SK-N-SH (cell line): ENCODE data around the gene VPS51. TPM values are rescaled to one million over a fixed set of nuclear protein-coding genes. Genes with fewer than 3 reads are reported as not detected.
A peak's percentile ranks its signal among the peaks of the same experiment; 100 is the strongest.

Source experiments
- CTCF ChIA-PET: fragments of 300-600, 350-600 bp; formaldehyde crosslinking; extraction: SDS; loops from one replicate; lab custom pipeline; 2021; lab: Yijun Ruan, JAX
- POLR2A ChIA-PET: fragments of 350-600 bp; sonication (Branson Sonifier 250); formaldehyde crosslinking; extraction: SDS; loops from one replicate; lab custom pipeline; 2020; ENCODE audit warnings: antibody characterized with exemption, inconsistent platforms; lab: Yijun Ruan, JAX
- DNase-seq: peaks from one replicate; pipeline ENCODE4 v3.0.0; 2012
- H2AFZ ChIP-seq: fragments of 200-600 bp; sonication (generic); 2 replicates; pipeline ENCODE4 v1.8.1; 2016; ENCODE audit warnings: antibody characterized with exemption, mild to moderate bottlenecking, low read depth
- H3F3A ChIP-seq: fragments of 200-600 bp; sonication (generic); replicated peaks from 2 replicates; pipeline ENCODE3; 2016; ENCODE audit warnings: antibody characterized with exemption, mild to moderate bottlenecking; ENCODE audit not compliant: insufficient read depth
- H3K27ac ChIP-seq, 2 experiments: fragments of 200-500 bp in 1 of 2; fragments of 200-600 bp in 1 of 2; sonication (Bioruptor generic) in 1 of 2; sonication (generic), shearing (Covaris generic) in 1 of 2; 2 replicates each; pipeline versions ENCODE4 v1.5.1 to v1.6.1; 2014 to 2016; ENCODE audit warnings: low read depth in 2 of 2, inconsistent platforms in 1 of 2, low read length in 1 of 2, mild to moderate bottlenecking in 1 of 2, mixed read lengths in 1 of 2
- H3K27me3 ChIP-seq: fragments of 200-600 bp; sonication (generic), shearing (Covaris generic); 2 replicates; pipeline ENCODE4 v1.6.1; 2016; ENCODE audit warnings: mixed run types; ENCODE audit not compliant: insufficient read depth
- H3K36me3 ChIP-seq, 2 experiments: fragments of 200-500 bp in 1 of 2; fragments of 200-600 bp in 1 of 2; sonication (Bioruptor generic) in 1 of 2; sonication (generic) in 1 of 2; replicated peaks in 1 of 2; 2 replicates each; pipeline versions ENCODE3 to v1.5.1; 2014 to 2016; ENCODE audit warnings: low read length in 1 of 2, mild to moderate bottlenecking in 1 of 2; ENCODE audit not compliant: insufficient read depth in 2 of 2, control insufficient read depth in 1 of 2
- H3K4me1 ChIP-seq, 2 experiments: fragments of 200-500 bp in 1 of 2; fragments of 200-600 bp in 1 of 2; sonication (Bioruptor generic) in 1 of 2; sonication (generic), shearing (Covaris generic) in 1 of 2; 2 replicates each; pipeline versions ENCODE4 v1.5.1 to v1.6.1; 2014 to 2016; ENCODE audit warnings: low read depth in 1 of 2, low read length in 1 of 2, mixed run types in 1 of 2; ENCODE audit not compliant: insufficient read depth in 2 of 2, control insufficient read depth in 1 of 2
- H3K4me2 ChIP-seq: fragments of 200-600 bp; sonication (generic), shearing (Covaris generic); 2 replicates; pipeline ENCODE4 v1.6.1; 2017; ENCODE audit warnings: mixed run types
- H3K4me3 ChIP-seq, 2 experiments: fragments of 200-500 bp in 1 of 2; fragments of 200-600 bp in 1 of 2; sonication (Bioruptor generic) in 1 of 2; sonication (generic), shearing (Covaris generic) in 1 of 2; 2 replicates each; pipeline versions ENCODE4 v1.5.1 to v1.8.1; 2014 to 2016; ENCODE audit warnings: low read depth in 2 of 2, inconsistent platforms in 1 of 2, low read length in 1 of 2, mild to moderate bottlenecking in 1 of 2, mixed read lengths in 1 of 2, moderate library complexity in 1 of 2
- H3K79me2 ChIP-seq: fragments of 200-600 bp; sonication (generic); 2 replicates; pipeline ENCODE4 v1.8.1; 2017; ENCODE audit warnings: mild to moderate bottlenecking; ENCODE audit not compliant: insufficient read depth
- H3K9ac ChIP-seq: fragments of 200-600 bp; sonication (generic); 2 replicates; pipeline ENCODE4 v1.6.1; 2017; ENCODE audit warnings: mixed run types
- H3K9me2 ChIP-seq: fragments of 200-600 bp; sonication (generic); 2 replicates; pipeline ENCODE4 v1.6.1; 2017; ENCODE audit warnings: mixed run types
- H3K9me3 ChIP-seq: fragments of 200-600 bp; sonication (generic); 2 replicates; pipeline ENCODE4 v1.6.1; 2017; ENCODE audit warnings: mixed run types, mild to moderate bottlenecking, moderate library complexity
- H4K20me1 ChIP-seq: fragments of 200-600 bp; sonication (generic); 2 replicates; pipeline ENCODE4 v1.6.1; 2017; ENCODE audit warnings: mild to moderate bottlenecking, mixed run types; ENCODE audit not compliant: insufficient read depth
- ELF1 ChIP-seq: IDR thresholded peaks from 2 replicates; pipeline ENCODE4 v1.4.0; 2012
- FOSL2 ChIP-seq: IDR thresholded peaks from 2 replicates; pipeline ENCODE4 v1.4.0; 2012; ENCODE audit warnings: low read depth, mild to moderate bottlenecking, moderate library complexity, borderline replicate concordance
- FOXJ3 ChIP-seq: sonication (generic); formaldehyde crosslinking; IDR thresholded peaks from 2 replicates; pipeline ENCODE4 v1.5.1; 2020; ENCODE audit warnings: mild to moderate bottlenecking, missing genetic modification reagents
- GABPA ChIP-seq: IDR thresholded peaks from 2 replicates; pipeline ENCODE4 v1.4.0; 2012; ENCODE audit warnings: low read depth, mild to moderate bottlenecking
- MXI1 ChIP-seq: IDR thresholded peaks from 2 replicates; pipeline ENCODE4 v1.6.1; 2012; ENCODE audit warnings: mild to moderate bottlenecking, low read depth, low read length, improper control_type of control experiment
- NRF1 ChIP-seq: IDR thresholded peaks from 2 replicates; pipeline ENCODE4 v1.6.1; 2012; ENCODE audit warnings: low read depth, mild to moderate bottlenecking, low read length
- RAD21 ChIP-seq: IDR thresholded peaks from 2 replicates; pipeline ENCODE4 v1.6.1; 2012; ENCODE audit warnings: mild to moderate bottlenecking, low read length
- RFX5 ChIP-seq: IDR thresholded peaks from 2 replicates; pipeline ENCODE4 v1.6.1; 2012; ENCODE audit warnings: mild to moderate bottlenecking, improper control_type of control experiment, low read length
- SIN3A ChIP-seq: IDR thresholded peaks from 2 replicates; pipeline ENCODE4 v1.6.1; 2012; ENCODE audit warnings: low read depth, mild to moderate bottlenecking, low read length, moderate library complexity, borderline replicate concordance
- SMC3 ChIP-seq: IDR thresholded peaks from 2 replicates; pipeline ENCODE4 v1.6.1; 2012; ENCODE audit warnings: low read depth, low read length, improper control_type of control experiment
- TAF1 ChIP-seq: IDR thresholded peaks from 2 replicates; pipeline ENCODE4 v1.6.1; 2012; ENCODE audit warnings: low read depth, mild to moderate bottlenecking, low read length, moderate library complexity, borderline replicate concordance
- WGBS: methylation state at CpG from one replicate; pipeline ENCODE4 v1.1.6; 2017; ENCODE audit warnings: low lambda C conversion rate; 5-methylcytosine and 5-hydroxymethylcytosine counted together
- polyA plus RNA-seq, 3 experiments: library from polyadenylated mRNA; depleted of rRNA; stranded (reverse); fragments of >200 nt; gene quantifications; 2 replicates each; pipeline ENCODE4 v1.2.3, GENCODE V29; 2012
- TF ChIP-seq, protein P1 (sequence below): IDR thresholded peaks from 2 replicates; pipeline ENCODE4; 2012
- TF ChIP-seq, protein P2 (sequence below): fragments of 150-350 bp; IDR thresholded peaks from 2 replicates; pipeline ENCODE4 v1.6.1; 2016; ENCODE audit warnings: mild to moderate bottlenecking, low read depth, low read length
- TF ChIP-seq, protein P3 (sequence below): IDR thresholded peaks from 2 replicates; pipeline ENCODE4 v1.4.0; 2012; ENCODE audit warnings: low read depth, borderline replicate concordance
- TF ChIP-seq, protein P4 (sequence below): fragments of 150-350 bp; IDR thresholded peaks from 2 replicates; pipeline ENCODE4 v1.6.1; 2017; ENCODE audit warnings: antibody characterized with exemption, low read length, low read depth, borderline replicate concordance

VPS51 gene
- polyA plus RNA-seq, 1 of the 3 experiments (the other 2 are of a cell fraction): 59.9 TPM

DNA sequence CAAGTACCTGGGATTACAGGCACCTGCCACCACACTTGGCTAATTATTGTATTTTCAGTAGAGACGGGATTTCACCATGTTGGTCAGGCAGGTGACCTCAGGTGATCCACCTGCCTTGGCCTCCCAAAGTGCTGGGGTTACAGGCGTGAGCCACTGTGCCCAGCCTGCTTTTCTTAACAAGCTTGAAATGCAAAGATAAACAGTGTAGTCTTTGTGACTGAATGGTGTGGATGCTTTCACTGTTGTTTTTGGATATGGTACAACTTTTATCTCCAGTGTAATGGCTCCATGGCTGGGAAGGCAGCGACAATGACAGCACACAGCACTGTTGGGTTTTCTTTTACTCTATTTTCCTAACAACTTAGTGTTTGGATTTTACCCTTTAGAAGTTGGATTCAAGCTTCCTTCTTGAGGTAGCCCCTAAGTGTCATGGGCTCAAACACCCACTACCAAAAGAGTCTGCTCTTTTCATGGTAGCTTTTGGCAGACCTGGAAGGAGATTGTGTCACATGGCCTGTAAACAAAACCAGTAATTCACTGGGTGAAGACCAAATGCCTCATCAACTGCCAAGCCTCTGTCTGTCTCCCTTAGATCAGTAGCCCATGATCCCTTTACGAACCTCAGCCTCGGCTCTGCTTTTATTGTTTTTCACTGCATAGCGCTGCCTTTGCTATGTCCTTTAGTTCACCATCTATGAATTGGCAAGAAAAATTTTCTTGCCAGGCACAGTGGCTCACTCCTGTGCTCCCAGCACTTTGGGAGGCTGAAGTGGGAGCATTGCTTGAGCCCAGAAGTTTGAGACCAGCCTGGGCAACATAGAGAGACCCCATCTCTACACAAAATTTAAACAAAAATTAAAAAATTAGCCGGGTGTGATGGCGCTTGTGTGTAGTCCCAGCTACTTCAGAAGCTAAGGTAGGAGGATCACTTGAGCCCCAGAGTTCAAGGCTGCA, 6.4 kb downstream of the VPS51 start:
- H3K79me2 ChIP-seq: peaks cover 70% of the 10 kb centered on the region
- H3K27ac ChIP-seq: peak overlapping the region in 1 of 2 experiments; percentile 21; a peak in 1 of 4 replicates
- no peaks in the 10 kb centered on the region for H3K9me2 ChIP-seq
- no peaks in the 10 kb centered on the region for H3K9me3 ChIP-seq
- DNase-seq: no peak
- H4K20me1 ChIP-seq: peaks cover 9% of the 10 kb centered on the region
- H3K27me3 ChIP-seq: no peaks in the 10 kb centered on the region
- CTCF ChIA-PET: interaction anchor here (12.6 kb wide), 1 partner anchor 10 kb away, joined by 150 read pairs; the partner anchor contains the start of gene TM7SF2
- POLR2A ChIA-PET: interaction anchor here (0.8 to 2.5 kb wide), 2 partner anchors 9 to 89 kb away, joined by 7 to 8 read pairs; partner anchors contain the start of gene TM7SF2
- no peak overlapping the region for H3K4me2 ChIP-seq
- H3F3A ChIP-seq: no peaks in the 10 kb centered on the region
- no peak overlapping the region for H3K4me3 ChIP-seq
- peaks cover under 1 to 8% of the 10 kb centered on the region in 2 experiments for H3K36me3 ChIP-seq
- no peak overlapping the region for H2AFZ ChIP-seq
- H3K9ac ChIP-seq: no peak overlapping the region
- no peaks in the 10 kb centered on the region; a peak in 1 of 4 replicates for H3K4me1 ChIP-seq
- TF ChIP-seq, protein P1, sequence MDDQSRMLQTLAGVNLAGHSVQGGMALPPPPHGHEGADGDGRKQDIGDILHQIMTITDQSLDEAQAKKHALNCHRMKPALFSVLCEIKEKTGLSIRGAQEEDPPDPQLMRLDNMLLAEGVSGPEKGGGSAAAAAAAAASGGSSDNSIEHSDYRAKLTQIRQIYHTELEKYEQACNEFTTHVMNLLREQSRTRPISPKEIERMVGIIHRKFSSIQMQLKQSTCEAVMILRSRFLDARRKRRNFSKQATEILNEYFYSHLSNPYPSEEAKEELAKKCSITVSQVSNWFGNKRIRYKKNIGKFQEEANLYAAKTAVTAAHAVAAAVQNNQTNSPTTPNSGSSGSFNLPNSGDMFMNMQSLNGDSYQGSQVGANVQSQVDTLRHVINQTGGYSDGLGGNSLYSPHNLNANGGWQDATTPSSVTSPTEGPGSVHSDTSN: no peak
- no peak for TF ChIP-seq MXI1
- TF ChIP-seq SMC3: no peak
- no peak for TF ChIP-seq NRF1
- TF ChIP-seq RFX5: no peak
- TF ChIP-seq TAF1: no peak
- TF ChIP-seq, protein P2, sequence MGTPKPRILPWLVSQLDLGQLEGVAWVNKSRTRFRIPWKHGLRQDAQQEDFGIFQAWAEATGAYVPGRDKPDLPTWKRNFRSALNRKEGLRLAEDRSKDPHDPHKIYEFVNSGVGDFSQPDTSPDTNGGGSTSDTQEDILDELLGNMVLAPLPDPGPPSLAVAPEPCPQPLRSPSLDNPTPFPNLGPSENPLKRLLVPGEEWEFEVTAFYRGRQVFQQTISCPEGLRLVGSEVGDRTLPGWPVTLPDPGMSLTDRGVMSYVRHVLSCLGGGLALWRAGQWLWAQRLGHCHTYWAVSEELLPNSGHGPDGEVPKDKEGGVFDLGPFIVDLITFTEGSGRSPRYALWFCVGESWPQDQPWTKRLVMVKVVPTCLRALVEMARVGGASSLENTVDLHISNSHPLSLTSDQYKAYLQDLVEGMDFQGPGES: no peak
- TF ChIP-seq FOXJ3 (CRISPR knock-in tag): no peak
- no peak for TF ChIP-seq GABPA
- TF ChIP-seq ELF1: no peak
- TF ChIP-seq, protein P3, sequence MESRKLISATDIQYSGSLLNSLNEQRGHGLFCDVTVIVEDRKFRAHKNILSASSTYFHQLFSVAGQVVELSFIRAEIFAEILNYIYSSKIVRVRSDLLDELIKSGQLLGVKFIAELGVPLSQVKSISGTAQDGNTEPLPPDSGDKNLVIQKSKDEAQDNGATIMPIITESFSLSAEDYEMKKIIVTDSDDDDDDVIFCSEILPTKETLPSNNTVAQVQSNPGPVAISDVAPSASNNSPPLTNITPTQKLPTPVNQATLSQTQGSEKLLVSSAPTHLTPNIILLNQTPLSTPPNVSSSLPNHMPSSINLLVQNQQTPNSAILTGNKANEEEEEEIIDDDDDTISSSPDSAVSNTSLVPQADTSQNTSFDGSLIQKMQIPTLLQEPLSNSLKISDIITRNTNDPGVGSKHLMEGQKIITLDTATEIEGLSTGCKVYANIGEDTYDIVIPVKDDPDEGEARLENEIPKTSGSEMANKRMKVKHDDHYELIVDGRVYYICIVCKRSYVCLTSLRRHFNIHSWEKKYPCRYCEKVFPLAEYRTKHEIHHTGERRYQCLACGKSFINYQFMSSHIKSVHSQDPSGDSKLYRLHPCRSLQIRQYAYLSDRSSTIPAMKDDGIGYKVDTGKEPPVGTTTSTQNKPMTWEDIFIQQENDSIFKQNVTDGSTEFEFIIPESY: no peak
- TF ChIP-seq FOSL2: no peak
- TF ChIP-seq SIN3A: no peak
- TF ChIP-seq, protein P4, sequence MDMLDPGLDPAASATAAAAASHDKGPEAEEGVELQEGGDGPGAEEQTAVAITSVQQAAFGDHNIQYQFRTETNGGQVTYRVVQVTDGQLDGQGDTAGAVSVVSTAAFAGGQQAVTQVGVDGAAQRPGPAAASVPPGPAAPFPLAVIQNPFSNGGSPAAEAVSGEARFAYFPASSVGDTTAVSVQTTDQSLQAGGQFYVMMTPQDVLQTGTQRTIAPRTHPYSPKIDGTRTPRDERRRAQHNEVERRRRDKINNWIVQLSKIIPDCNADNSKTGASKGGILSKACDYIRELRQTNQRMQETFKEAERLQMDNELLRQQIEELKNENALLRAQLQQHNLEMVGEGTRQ: no peak
- TF ChIP-seq RAD21: no peak
- WGBS: 88% methylated on average over 8 of the region's 8 CpGs
